Keratinocyte (primary cell): ENCODE data around the gene SIGLEC1. TPM values are rescaled to one million over a fixed set of nuclear protein-coding genes. Genes with fewer than 3 reads are reported as not detected.

ENCODE experiments used
- DNase-seq: peaks from one replicate; pipeline ENCODE4 v3.0.0-alpha.2; 2011; ENCODE audit warnings: low read depth, missing footprints, low spot score
- FAIRE-seq: peaks from 2 replicates; lab custom pipeline; 2011; peaks lifted over from hg19 to GRCh38; lab: Jason Lieb, UNC
- H2AFZ ChIP-seq: 2 replicates; pipeline ENCODE4 v1.6.0; 2012; ENCODE audit warnings: low read length, control low read depth, inconsistent platforms; ENCODE audit not compliant: control insufficient read depth
- H3K27ac ChIP-seq: 2 replicates; pipeline ENCODE4 v1.5.1; 2011; ENCODE audit warnings: low read length; ENCODE audit not compliant: control insufficient read depth, insufficient read depth
- H3K27me3 ChIP-seq: 3 replicates; pipeline ENCODE4 v1.6.0; 2011; ENCODE audit warnings: low read length; ENCODE audit not compliant: control insufficient read depth, insufficient read depth; ENCODE audit errors: extremely low read depth
- H3K36me3 ChIP-seq, 2 experiments: 2 replicates in 1 of 2; 3 replicates in 1 of 2; pipeline ENCODE4 v1.5.1; 2011; ENCODE audit warnings: low read length in 2 of 2, mild to moderate bottlenecking in 1 of 2; ENCODE audit not compliant: control insufficient read depth in 2 of 2, insufficient read depth in 2 of 2; ENCODE audit errors: extremely low read depth in 1 of 2
- H3K4me1 ChIP-seq: 3 replicates; pipeline ENCODE4 v1.5.1; 2011; ENCODE audit warnings: low read length; ENCODE audit not compliant: control insufficient read depth, insufficient read depth; ENCODE audit errors: extremely low read depth
- H3K4me2 ChIP-seq: 3 replicates; pipeline ENCODE4 v1.6.0; 2011; ENCODE audit warnings: low read depth, low read length; ENCODE audit not compliant: control insufficient read depth, insufficient read depth; ENCODE audit errors: extremely low read depth
- H3K4me3 ChIP-seq, 3 experiments: fragments of 200-600 bp in 1 of 3; sonication (generic) in 1 of 3; 2 replicates in 2 of 3; 3 replicates in 1 of 3; pipeline ENCODE4 v1.5.1; 2011 to 2016; ENCODE audit warnings: low read length in 3 of 3, mild to moderate bottlenecking in 3 of 3, control low read depth in 2 of 3, inconsistent platforms in 1 of 3, low read depth in 1 of 3, mixed read lengths in 1 of 3, mixed run types in 1 of 3, moderate library complexity in 1 of 3; ENCODE audit not compliant: control insufficient read depth in 2 of 3, insufficient read depth in 2 of 3; ENCODE audit errors: extremely low read depth in 1 of 3
- H3K79me2 ChIP-seq: 2 replicates; pipeline ENCODE4 v1.6.0; 2012; ENCODE audit warnings: low read length; ENCODE audit not compliant: control insufficient read depth, insufficient read depth
- H3K9ac ChIP-seq: 3 replicates; pipeline ENCODE4 v1.6.0; 2011; ENCODE audit warnings: low read length; ENCODE audit not compliant: control insufficient read depth, insufficient read depth; ENCODE audit errors: extremely low read depth
- H3K9me1 ChIP-seq: 3 replicates; pipeline ENCODE4 v1.6.0; 2011; ENCODE audit warnings: low read length; ENCODE audit not compliant: control insufficient read depth, insufficient read depth; ENCODE audit errors: extremely low read depth
- H3K9me3 ChIP-seq: 2 replicates; pipeline ENCODE4 v1.5.1; 2012; ENCODE audit warnings: low read depth, low read length; ENCODE audit not compliant: control insufficient read depth
- H4K20me1 ChIP-seq: 3 replicates; pipeline ENCODE4 v1.6.0; 2011; ENCODE audit warnings: low read length; ENCODE audit not compliant: control insufficient read depth, insufficient read depth; ENCODE audit errors: extremely low read depth
- CTCF ChIP-seq, 3 experiments: IDR thresholded peaks in 1 of 3; conservative IDR thresholded peaks in 1 of 3; optimal IDR thresholded peaks in 1 of 3; 2 replicates in 2 of 3; 3 replicates in 1 of 3; pipeline versions ENCODE3 to v1.5.1; 2011; ENCODE audit warnings: low read length in 3 of 3, mild to moderate bottlenecking in 3 of 3, moderate library complexity in 2 of 3, control low read depth in 1 of 3, inconsistent platforms in 1 of 3; ENCODE audit not compliant: insufficient read depth in 2 of 3; ENCODE audit errors: extremely low read depth in 1 of 3
- EZH2 ChIP-seq: IDR thresholded peaks from one replicate; pipeline ENCODE4 v1.6.1; 2012; ENCODE audit warnings: inconsistent platforms, mild to moderate bottlenecking, low read length, moderate library complexity
- dilution Hi-C: fragments of 300-500 bp; cut with MboI; formaldehyde crosslinking; loops from one replicate; pipeline ENCODE4 v1.7.0; 2020; ENCODE audit warnings: low sequenced_read_pairs; ENCODE audit not compliant: extremely low pct_ligation_motif_present
- polyA plus RNA-seq, 5 experiments: library from polyadenylated mRNA; depleted of rRNA in 3 of 5; stranded (reverse) in 3 of 5; stranded (forward) in 1 of 5; unstranded in 1 of 5; fragments of >200 nt; gene quantifications; 1 replicate in 1 of 5; 2 replicates in 3 of 5; 3 replicates in 1 of 5; pipeline versions ENCODE4 v1.2.1 to v1.2.3, GENCODE V29; 2011 to 2012; ENCODE audit warnings: missing spikeins in 2 of 5, low read depth in 1 of 5, low replicate concordance in 1 of 5

The SIGLEC1 gene
- polyA plus RNA-seq, 1 donor (not counting 4 experiments of a cell fraction or from before 2014, with no cell fraction given), result not detected

- dilution Hi-C loops, result no loop called here
- TF ChIP-seq CTCF (optimal IDR thresholded peaks at IDR 0.05 in 1 of 3, IDR thresholded peaks at IDR 0.05 in 1 of 3, conservative IDR thresholded peaks at IDR 0.05 in 1 of 3; ENCODE audit: extremely low read depth in 1 of 3, insufficient read depth in 2 of 3, low read length in 3 of 3) (no peak), EZH2 (no peak)
- Histone ChIP-seq H3K27me3 (peaks cover 23% of the 10 kb centered on the region), H3K9me3 (no peaks in the 10 kb centered on the region), H3K4me3 (no peak overlapping the region), H3K27ac (no peak overlapping the region), H3K9me1 (no peaks in the 10 kb centered on the region), H3K4me2 (no peak overlapping the region), H3K79me2 (no peaks in the 10 kb centered on the region), H4K20me1 (no peaks in the 10 kb centered on the region), H3K36me3 (no peaks in the 10 kb centered on the region), H2AFZ (no peak overlapping the region), H3K4me1 (no peaks in the 10 kb centered on the region), H3K9ac (no peak overlapping the region)
- DNase-seq, result no peak
- FAIRE-seq, result no peak
These were observed 26.0 kb downstream of the SIGLEC1 start for GRCh38 chr20:3686421-3686820.

GRCh38 chr20:3685341-3685740 lies 27.1 kb downstream of the SIGLEC1 start:
- no peaks in the 10 kb centered on the region for H3K9me3 ChIP-seq
- H4K20me1 ChIP-seq, result no peaks in the 10 kb centered on the region
- H3K79me2 ChIP-seq, result no peaks in the 10 kb centered on the region
- dilution Hi-C loops, result no loop called here
- H3K4me2 ChIP-seq, result no peak overlapping the region
- no peaks in the 10 kb centered on the region for H3K4me1 ChIP-seq
- H3K27me3 ChIP-seq, result peaks cover 33% of the 10 kb centered on the region
- DNase-seq, result no peak
- no peak for TF ChIP-seq CTCF (optimal IDR thresholded peaks at IDR 0.05 in 1 of 3, IDR thresholded peaks at IDR 0.05 in 1 of 3, conservative IDR thresholded peaks at IDR 0.05 in 1 of 3; ENCODE audit: extremely low read depth in 1 of 3, insufficient read depth in 2 of 3, low read length in 3 of 3)
- no peak for TF ChIP-seq EZH2
- H3K4me3 ChIP-seq, result no peak overlapping the region
- H3K9me1 ChIP-seq, result no peaks in the 10 kb centered on the region
- H3K9ac ChIP-seq, result no peak overlapping the region
- FAIRE-seq, result no peak
- no peak overlapping the region for H3K27ac ChIP-seq
- H3K36me3 ChIP-seq, result no peaks in the 10 kb centered on the region
- no peak overlapping the region for H2AFZ ChIP-seq
